ENCODE results near the gene TMEM164.

TMEM164 gene

DNA sequence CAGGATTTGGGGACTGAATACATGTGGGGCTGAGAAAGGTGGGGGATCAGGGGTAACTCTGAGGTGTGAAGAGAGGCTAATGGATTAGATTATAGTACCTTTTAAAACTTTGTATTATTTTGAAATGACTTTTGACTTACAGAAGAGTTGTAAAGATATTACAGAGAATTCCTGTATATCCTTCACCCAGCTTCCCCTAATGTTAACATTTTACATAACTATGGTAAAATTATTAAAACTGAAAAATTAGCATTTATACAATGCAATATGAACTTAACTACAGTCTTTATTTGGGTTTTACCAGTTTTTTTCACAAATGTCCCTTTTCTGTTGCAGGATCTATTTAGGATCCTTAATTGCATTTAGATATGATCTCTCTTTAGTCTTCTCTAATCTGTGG is 57.4 kb downstream of the TMEM164 start:
- TF ChIP-seq POLR2AphosphoS5 (IDR thresholded peaks at IDR 0.05; ENCODE audit: low read depth, low read length) (no peak), SIN3A (IDR thresholded peaks at IDR 0.05; ENCODE audit: borderline replicate concordance, insufficient read depth, low read length) (no peak), TAF1 (IDR thresholded peaks at IDR 0.05; ENCODE audit: borderline replicate concordance, insufficient read depth, low read length) (no peak)
- TF ChIP-seq, protein P1, sequence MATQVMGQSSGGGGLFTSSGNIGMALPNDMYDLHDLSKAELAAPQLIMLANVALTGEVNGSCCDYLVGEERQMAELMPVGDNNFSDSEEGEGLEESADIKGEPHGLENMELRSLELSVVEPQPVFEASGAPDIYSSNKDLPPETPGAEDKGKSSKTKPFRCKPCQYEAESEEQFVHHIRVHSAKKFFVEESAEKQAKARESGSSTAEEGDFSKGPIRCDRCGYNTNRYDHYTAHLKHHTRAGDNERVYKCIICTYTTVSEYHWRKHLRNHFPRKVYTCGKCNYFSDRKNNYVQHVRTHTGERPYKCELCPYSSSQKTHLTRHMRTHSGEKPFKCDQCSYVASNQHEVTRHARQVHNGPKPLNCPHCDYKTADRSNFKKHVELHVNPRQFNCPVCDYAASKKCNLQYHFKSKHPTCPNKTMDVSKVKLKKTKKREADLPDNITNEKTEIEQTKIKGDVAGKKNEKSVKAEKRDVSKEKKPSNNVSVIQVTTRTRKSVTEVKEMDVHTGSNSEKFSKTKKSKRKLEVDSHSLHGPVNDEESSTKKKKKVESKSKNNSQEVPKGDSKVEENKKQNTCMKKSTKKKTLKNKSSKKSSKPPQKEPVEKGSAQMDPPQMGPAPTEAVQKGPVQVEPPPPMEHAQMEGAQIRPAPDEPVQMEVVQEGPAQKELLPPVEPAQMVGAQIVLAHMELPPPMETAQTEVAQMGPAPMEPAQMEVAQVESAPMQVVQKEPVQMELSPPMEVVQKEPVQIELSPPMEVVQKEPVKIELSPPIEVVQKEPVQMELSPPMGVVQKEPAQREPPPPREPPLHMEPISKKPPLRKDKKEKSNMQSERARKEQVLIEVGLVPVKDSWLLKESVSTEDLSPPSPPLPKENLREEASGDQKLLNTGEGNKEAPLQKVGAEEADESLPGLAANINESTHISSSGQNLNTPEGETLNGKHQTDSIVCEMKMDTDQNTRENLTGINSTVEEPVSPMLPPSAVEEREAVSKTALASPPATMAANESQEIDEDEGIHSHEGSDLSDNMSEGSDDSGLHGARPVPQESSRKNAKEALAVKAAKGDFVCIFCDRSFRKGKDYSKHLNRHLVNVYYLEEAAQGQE (IDR thresholded peaks at IDR 0.05; ENCODE audit: insufficient read depth in 1 of 2, low read depth in 2 of 2, low read length in 2 of 2): no peak

DNA sequence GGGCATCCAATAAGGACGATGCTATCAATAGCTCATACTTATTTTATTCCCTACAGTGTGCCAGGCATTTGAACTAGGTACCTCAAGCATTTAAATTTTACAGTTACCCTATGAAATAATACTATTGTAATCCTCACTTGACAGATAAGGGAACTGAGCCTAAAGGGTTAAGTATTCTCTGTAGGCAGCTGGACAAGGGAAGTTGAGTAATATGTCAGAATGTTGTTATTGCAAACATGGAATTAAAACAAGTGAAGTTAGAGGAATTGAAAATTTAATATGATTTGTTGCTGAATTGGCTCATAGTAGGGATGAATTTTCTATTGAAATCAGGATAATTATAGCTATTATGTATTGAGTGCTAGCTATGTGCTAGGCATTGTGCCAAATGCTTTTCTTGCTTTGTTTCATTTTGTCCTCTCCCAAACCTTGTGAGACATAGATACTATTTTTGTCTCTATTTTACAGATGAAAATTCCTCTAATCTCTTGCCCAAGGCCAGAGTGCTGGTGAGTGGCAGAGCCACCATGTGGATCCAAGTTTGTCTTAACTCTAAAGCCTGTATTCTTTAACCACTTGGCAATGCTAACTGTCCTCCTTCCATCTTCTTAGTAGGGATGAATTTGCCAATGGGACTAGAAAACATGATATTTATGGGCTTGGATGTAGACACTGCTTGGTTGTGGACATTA is 58.1 kb downstream of the TMEM164 start:
- no peak for TF ChIP-seq SIN3A (IDR thresholded peaks at IDR 0.05; ENCODE audit: borderline replicate concordance, insufficient read depth, low read length)
- no peak for TF ChIP-seq FOXP2 (optimal IDR thresholded peaks at IDR 0.05; ENCODE audit: borderline replicate concordance, extremely low read depth, extremely low read length, insufficient read depth)
- TF ChIP-seq POLR2AphosphoS5 (IDR thresholded peaks at IDR 0.05; ENCODE audit: low read depth, low read length): no peak

DNA sequence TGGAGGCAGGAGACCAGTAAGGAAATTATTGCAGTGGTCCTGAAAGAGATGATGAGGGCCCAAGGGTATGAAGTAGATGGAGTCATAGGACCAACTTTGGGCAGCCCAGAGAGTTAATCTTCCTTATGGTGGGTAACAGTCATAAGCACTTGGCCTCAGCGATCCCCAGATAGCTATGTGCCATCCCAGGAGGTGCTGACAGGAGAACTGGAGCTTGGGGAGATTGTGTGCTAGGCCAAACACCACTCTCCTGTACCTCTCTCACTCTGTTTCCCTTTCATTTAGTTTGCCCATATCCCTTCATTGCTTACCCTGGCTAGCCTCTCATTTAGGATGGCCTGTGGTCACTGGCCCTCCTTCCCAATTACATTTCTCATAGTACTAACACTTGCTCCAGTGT is 60.0 kb downstream of the TMEM164 start:
- no peak for TF ChIP-seq SIN3A (IDR thresholded peaks at IDR 0.05; ENCODE audit: borderline replicate concordance, insufficient read depth, low read length)
- TF ChIP-seq, protein P1 (IDR thresholded peaks at IDR 0.05; ENCODE audit: insufficient read depth in 1 of 2, low read depth in 2 of 2, low read length in 2 of 2): no peak

DNA sequence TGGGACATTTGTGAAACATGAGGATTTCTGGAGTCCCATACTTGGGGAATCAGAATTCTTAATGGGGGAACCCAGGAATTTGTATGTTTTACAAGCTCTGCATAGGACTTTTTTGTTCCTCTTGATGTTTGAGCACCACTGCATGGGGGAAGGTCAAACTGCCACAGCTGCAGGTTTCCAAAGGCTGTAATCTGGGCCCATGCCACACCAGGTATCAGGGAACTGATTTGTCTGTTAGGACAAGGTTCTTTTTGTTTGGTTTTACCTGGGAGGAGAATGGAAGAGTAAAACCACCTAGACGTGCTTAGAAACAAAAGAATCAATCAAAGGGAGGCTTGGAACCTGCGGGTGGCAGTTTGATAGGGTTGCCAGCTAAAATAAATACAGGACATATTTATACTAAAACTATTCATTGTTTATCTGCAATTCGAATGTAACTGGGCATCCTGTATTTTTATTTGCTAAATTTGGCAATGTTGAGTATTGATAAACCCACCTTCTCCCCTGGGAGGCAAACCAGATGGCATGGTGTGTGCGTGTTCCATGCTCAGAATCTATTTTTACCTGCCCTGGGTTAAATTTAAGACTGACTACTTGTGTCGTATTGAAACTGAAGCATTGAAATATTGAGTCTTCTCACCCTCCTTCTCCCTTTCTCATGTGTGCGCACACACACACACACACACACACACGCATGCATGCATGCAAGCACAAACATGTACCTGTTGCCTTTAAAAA is 63.7 kb downstream of the TMEM164 start:
- TF ChIP-seq, protein P1 (IDR thresholded peaks at IDR 0.05; ENCODE audit: insufficient read depth in 1 of 2, low read depth in 2 of 2, low read length in 2 of 2): no peak
- TF ChIP-seq POLR2AphosphoS5 (IDR thresholded peaks at IDR 0.05; ENCODE audit: low read depth, low read length): no peak
- TF ChIP-seq TAF1 (IDR thresholded peaks at IDR 0.05; ENCODE audit: borderline replicate concordance, insufficient read depth, low read length): no peak
- TF ChIP-seq FOXP2 (optimal IDR thresholded peaks at IDR 0.05; ENCODE audit: borderline replicate concordance, extremely low read depth, extremely low read length, insufficient read depth): no peak
- TF ChIP-seq SIN3A (IDR thresholded peaks at IDR 0.05; ENCODE audit: borderline replicate concordance, insufficient read depth, low read length): no peak

DNA sequence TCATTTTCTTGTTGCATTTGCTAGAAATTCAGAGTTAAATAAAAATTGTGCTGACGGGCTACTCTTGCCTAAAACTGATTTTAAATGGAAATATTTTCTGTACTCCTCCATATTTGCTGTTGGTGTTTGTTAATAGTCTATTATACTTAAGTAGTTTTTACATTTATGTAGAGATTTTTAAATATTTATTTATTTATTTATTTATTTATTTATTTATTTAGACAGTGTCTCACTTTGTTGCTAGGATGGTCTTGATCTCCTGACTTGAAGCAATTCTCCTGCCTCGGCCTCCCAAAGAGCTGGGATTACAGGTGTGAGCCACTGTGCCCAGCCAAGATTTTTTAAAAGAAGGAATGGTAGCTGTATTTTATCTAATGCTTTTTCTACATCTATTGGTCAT is 68.1 kb downstream of the TMEM164 start:
- no peak for TF ChIP-seq FOXP2 (optimal IDR thresholded peaks at IDR 0.05; ENCODE audit: borderline replicate concordance, extremely low read depth, extremely low read length, insufficient read depth)

DNA sequence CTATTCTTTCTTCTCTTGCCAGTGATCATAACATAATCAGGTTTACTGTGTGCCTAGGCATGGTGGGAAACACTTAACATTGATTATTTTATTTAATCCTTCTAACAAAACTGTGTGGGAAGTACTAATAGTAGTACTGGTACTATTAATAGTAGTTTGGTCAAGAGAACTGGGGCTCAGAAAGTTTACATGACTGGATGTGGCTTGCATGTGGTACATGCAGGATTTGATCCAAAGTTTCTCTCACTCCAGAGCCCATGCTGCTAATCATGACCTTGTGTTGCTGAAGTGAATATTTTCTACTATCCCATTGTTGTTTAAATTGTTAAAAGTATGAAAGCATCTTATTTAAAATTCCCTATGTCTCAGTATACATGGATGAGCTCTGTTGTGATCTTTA is 78.4 kb downstream of the TMEM164 start:
- TF ChIP-seq FOXP2 (optimal IDR thresholded peaks at IDR 0.05; ENCODE audit: borderline replicate concordance, extremely low read depth, extremely low read length, insufficient read depth): no peak
- TF ChIP-seq, protein P1 (IDR thresholded peaks at IDR 0.05; ENCODE audit: insufficient read depth in 1 of 2, low read depth in 2 of 2, low read length in 2 of 2): no peak
- no peak for TF ChIP-seq TAF1 (IDR thresholded peaks at IDR 0.05; ENCODE audit: borderline replicate concordance, insufficient read depth, low read length)
- TF ChIP-seq SIN3A (IDR thresholded peaks at IDR 0.05; ENCODE audit: borderline replicate concordance, insufficient read depth, low read length): no peak
- TF ChIP-seq POLR2AphosphoS5 (IDR thresholded peaks at IDR 0.05; ENCODE audit: low read depth, low read length): no peak

Measured in PFSK-1 (cell line).